ENCODE data around the gene OR6A2. TPM values are rescaled to one million over a fixed set of nuclear protein-coding genes. Genes with fewer than 3 reads are reported as not detected.

Gene OR6A2
- total RNA-seq, 4 donors from 2014 or later: 0.08 to 0.13 TPM; not detected in 2

DNA sequence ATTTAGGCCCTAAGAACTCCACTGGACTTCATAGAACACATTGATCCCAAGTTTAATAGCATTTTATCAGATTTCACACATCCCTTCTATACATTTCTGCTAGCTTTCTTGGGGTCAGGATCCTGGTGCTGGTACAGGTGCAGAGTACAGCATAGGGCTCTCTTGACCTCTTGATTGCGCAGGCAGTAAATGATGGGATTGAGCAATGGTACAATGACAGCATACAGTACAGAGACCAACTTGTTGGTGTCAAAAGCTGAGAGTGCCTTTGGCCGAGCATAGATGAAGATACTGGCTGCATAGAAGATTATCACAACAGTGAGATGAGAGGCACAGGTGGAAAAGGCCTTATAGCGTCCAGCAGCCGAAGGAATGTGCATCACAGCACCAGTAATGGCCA is 4.8 kb downstream of the OR6A2 start:
- Histone ChIP-seq H3K27ac (no peak overlapping the region), H3K27me3 (no peaks in the 10 kb centered on the region), H3K4me3 (no peak overlapping the region), H3K9me3 (no peaks in the 10 kb centered on the region), H3K36me3 (no peaks in the 10 kb centered on the region), H3K4me1 (no peaks in the 10 kb centered on the region)
- 88 to 89% methylated on average over 3 to 4 of the region's 4 CpGs for WGBS, 2 donors (ENCODE audit: low coverage in 1 of 2)
- no peak for ATAC-seq
- no peak for TF ChIP-seq EP300 (IDR thresholded peaks at IDR 0.05)
- TF ChIP-seq, protein P1, sequence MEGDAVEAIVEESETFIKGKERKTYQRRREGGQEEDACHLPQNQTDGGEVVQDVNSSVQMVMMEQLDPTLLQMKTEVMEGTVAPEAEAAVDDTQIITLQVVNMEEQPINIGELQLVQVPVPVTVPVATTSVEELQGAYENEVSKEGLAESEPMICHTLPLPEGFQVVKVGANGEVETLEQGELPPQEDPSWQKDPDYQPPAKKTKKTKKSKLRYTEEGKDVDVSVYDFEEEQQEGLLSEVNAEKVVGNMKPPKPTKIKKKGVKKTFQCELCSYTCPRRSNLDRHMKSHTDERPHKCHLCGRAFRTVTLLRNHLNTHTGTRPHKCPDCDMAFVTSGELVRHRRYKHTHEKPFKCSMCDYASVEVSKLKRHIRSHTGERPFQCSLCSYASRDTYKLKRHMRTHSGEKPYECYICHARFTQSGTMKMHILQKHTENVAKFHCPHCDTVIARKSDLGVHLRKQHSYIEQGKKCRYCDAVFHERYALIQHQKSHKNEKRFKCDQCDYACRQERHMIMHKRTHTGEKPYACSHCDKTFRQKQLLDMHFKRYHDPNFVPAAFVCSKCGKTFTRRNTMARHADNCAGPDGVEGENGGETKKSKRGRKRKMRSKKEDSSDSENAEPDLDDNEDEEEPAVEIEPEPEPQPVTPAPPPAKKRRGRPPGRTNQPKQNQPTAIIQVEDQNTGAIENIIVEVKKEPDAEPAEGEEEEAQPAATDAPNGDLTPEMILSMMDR (IDR thresholded peaks at IDR 0.05): no peak
- TF ChIP-seq POLR2AphosphoS5 (IDR thresholded peaks at IDR 0.05): no peak
- TF ChIP-seq POLR2A (IDR thresholded peaks at IDR 0.05): no peak

DNA sequence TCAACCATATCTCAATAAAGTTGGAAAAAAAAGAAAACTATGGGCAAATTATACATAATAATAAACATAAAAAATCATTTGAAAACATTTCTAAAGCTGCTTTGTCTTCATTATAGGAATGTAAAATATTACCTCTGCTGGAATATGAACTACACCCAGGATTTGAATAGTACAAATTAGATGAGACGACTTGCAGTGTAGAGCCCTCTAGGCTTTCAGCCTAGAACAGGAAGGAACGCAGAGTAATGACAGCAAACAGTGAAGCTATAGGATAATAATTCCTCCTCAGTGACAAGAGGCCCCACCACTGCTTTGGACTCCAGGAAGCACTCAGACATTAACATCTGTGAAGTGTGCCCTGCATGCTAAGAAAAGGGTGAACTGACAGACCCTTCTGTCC is 8.9 kb downstream of the OR6A2 start:
- TF ChIP-seq POLR2AphosphoS5 (IDR thresholded peaks at IDR 0.05) (no peak), POLR2A (IDR thresholded peaks at IDR 0.05) (no peak), EP300 (IDR thresholded peaks at IDR 0.05) (no peak)
- TF ChIP-seq, protein P1 (IDR thresholded peaks at IDR 0.05): no peak
- Histone ChIP-seq H3K4me3 (no peak overlapping the region), H3K27ac (no peak overlapping the region), H3K9me3 (no peaks in the 10 kb centered on the region), H3K4me1 (no peaks in the 10 kb centered on the region), H3K27me3 (peaks cover 3% of the 10 kb centered on the region), H3K36me3 (no peaks in the 10 kb centered on the region)
- no peak for ATAC-seq
- WGBS, 2 donors (ENCODE audit: low coverage in 1 of 2): 30 to 48% methylated on average over 2 of the region's 2 CpGs

DNA sequence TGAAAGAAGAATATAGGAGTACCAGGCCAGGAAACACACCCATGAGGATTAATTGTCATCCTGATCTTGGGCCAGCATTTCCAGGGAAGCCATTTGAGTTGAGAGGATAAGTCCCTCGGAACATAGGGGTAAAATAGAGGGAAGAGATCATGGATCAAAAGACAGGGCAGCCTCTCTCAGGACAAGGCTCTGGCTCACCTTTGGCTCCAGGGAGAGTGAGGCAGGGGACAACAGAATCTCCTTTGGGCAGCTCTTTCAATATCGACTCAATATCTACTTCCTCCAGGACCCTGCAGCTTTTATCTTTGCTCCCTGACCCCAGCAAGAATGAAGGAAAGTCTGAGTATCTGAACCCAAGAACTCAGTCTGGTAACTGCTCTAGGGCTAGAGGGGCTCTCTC is 16.8 kb downstream of the OR6A2 start, which contains the start of gene OR2AG1:
Gene OR2AG1, plus strand, starts transcription at position 301 of the 400 bp plus-strand sequence. CDS start 2,018 bp downstream, outside the sequence.
- no peak for ATAC-seq
- H3K4me3 ChIP-seq: no peak within 1 kb of the TSS
- no peaks in the 10 kb centered on the region for H3K36me3 ChIP-seq
- H3K9me3 ChIP-seq: no peaks in the 10 kb centered on the region
- WGBS, 2 donors (ENCODE audit: low coverage in 1 of 2): 53 to 85% methylated on average over 2 of the region's 2 CpGs
- TF ChIP-seq, protein P1 (IDR thresholded peaks at IDR 0.05): no peak
- TF ChIP-seq EP300 (IDR thresholded peaks at IDR 0.05) (no peak), POLR2A (IDR thresholded peaks at IDR 0.05) (no peak), POLR2AphosphoS5 (IDR thresholded peaks at IDR 0.05) (no peak)
- H3K27me3 ChIP-seq: peaks cover 5% of the 10 kb centered on the region
- H3K27ac ChIP-seq: no peak within 1 kb of the TSS
- no peaks in the 10 kb centered on the region for H3K4me1 ChIP-seq

DNA sequence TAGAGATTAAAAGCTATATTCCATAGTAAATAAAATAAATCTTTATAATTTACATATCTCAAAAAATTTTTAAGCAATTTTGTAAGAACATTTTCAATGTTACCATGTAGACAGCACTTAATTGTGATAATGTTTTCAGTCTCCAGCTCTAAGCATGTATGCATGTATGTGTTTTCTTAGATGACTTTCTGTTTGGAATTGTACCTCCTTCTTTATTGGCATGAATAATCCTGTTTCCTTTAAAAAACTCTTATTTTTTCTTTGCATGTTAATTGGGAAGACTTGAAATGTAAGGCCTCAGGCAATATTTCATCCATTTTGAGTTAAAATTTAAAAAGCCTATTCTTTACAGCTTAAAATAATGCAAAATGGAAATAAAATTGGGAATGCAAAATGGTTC is 18.7 kb downstream of the OR6A2 start:
- no peaks in the 10 kb centered on the region for H3K36me3 ChIP-seq
- H3K4me1 ChIP-seq: no peaks in the 10 kb centered on the region
- no peak for ATAC-seq
- H3K4me3 ChIP-seq: no peak overlapping the region
- H3K27ac ChIP-seq: no peak overlapping the region
- H3K9me3 ChIP-seq: no peaks in the 10 kb centered on the region
- peaks cover 4% of the 10 kb centered on the region for H3K27me3 ChIP-seq
- TF ChIP-seq POLR2AphosphoS5 (IDR thresholded peaks at IDR 0.05): no peak
- TF ChIP-seq POLR2A (IDR thresholded peaks at IDR 0.05): no peak
- TF ChIP-seq, protein P1 (IDR thresholded peaks at IDR 0.05): no peak
- no peak for TF ChIP-seq EP300 (IDR thresholded peaks at IDR 0.05)

DNA sequence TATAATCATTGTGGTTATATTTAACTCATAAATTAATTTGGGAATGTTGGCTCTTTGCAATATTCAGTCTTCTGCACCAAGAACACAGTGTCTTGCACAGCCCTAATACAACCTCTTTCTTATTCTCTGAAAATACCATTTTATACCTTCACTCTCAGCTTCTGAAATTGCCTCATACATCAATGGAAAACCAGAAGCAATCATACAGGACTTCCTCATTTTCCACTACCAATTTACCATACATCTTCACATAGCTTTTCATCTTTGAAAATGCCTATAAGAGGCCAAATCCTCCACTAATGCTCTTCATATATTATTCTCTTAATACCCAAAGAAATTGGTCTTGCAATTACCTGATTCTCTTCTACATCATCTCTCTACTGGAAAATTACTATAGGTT is 21.0 kb downstream of the OR6A2 start:
- H3K4me3 ChIP-seq: no peak overlapping the region
- no peaks in the 10 kb centered on the region for H3K36me3 ChIP-seq
- no peaks in the 10 kb centered on the region for H3K27me3 ChIP-seq
- ATAC-seq: no peak
- TF ChIP-seq POLR2AphosphoS5 (IDR thresholded peaks at IDR 0.05) (no peak), POLR2A (IDR thresholded peaks at IDR 0.05) (no peak), EP300 (IDR thresholded peaks at IDR 0.05) (no peak)
- TF ChIP-seq, protein P1 (IDR thresholded peaks at IDR 0.05): no peak
- no peaks in the 10 kb centered on the region for H3K4me1 ChIP-seq
- no peaks in the 10 kb centered on the region for H3K9me3 ChIP-seq
- no peak overlapping the region for H3K27ac ChIP-seq
